IPS DF 19.7 (cell line): ENCODE results near the gene BBS12.

Experiments used
- DNase-seq: peaks from one replicate; pipeline ENCODE4 v3.0.0-alpha.2; 2013; ENCODE audit warnings: low read depth, low spot score

BBS12 gene

DNA sequence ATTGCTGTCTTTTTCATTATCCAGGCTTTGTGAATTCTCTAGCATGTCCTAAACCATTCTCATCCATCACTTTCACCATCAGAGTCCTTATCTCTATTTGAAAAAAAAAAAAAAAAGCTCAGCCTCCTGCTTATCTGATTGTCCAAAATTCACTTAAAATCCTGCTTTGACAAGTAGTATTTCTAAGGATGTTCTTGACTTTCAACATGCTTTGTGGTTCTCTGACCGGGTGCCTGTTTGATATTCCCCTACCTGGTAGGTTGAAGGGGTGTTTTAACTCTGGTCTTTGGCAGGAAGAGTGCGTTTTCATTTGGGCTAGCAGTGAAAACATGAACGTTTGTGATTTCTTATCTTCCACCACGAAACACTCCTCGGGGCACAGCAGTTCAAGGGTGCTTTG is 17.3 kb upstream of the BBS12 start:
- no peak for DNase-seq

DNA sequence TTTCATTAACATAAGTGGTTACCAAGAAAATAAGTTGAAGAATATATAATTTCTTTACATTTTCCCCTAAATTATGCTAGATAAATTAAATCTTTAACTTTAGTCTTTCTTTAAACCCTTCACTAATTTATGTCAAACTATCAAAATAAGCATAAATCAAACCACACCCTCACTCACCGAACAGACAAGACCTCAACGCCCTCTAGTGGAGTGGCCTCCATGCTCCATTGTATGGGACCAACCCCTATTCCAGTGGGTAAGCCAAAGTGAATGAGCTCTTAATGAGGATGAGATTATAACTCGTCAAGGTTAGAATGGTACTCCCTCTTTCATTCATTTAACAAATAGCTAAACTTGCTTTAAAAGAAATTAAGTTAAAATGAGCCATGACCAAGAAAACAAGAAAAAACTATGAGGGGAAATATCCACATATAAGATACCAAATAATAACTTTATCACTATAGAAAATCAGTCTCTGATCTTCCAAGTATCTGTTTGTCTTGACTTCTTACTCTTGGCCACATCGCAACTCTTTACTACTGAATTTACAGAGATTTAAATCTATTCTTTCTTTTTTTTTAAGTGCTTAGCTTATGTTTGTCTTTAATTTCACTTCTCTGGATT is 15.6 kb upstream of the BBS12 start:
- DNase-seq = no peak

DNA sequence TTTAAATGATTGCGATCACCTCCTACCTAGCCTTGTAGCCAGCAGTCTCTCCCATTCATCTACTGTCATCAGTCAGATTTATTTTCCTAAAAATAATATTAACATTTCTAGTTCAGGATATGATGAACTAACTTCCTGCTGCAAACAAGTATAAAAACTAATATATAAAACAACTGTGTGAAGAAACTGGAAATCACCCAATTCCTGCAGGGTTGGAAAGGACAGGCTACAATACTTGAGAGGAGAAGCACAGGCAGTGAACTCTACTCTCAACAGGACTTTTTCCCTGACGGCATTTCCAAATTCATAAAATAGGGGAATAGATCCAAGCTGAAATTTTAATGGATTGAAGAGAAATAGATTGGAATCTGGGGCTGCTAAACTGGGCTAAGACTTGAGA is 14.2 kb upstream of the BBS12 start:
- DNase-seq = no peak

DNA sequence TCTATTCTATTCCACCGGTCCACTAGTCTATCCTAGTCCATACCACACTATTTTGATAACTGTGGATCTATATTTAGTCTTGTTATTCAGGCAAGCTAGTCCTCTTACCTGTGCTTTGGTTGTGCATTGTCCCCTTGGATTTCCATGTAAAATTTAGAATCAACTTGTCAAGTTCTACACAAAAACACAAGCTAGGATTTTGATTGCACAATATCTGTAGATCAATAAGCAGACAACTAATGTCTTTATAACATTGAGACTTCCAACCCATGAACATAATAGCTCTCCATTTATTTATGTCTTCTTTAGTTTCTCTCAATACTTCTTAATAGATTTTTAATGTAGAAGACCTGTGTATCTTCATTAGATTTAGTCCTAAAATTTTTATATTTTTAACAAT is 10.2 kb upstream of the BBS12 start:
- no peak for DNase-seq

DNA sequence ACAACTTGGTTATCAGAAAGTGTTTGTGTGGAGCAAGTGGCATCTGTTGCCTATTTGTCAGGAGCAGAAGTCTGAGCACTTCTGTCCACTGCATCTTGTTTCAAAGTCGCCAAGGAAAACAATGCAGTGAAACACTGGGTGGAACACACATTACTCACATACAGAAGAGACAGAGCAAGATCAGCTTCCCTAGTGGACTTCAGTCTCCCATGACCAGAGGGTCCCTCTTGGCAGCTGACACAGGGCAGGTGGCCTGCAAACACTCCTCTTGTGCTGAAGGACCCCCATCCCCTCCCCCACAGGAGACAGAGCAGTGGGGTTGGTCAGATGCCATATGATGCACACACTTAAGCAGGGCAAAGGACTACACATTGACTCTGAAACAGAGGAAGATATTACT is 3.6 kb upstream of the BBS12 start:
- DNase-seq = no peak

DNA sequence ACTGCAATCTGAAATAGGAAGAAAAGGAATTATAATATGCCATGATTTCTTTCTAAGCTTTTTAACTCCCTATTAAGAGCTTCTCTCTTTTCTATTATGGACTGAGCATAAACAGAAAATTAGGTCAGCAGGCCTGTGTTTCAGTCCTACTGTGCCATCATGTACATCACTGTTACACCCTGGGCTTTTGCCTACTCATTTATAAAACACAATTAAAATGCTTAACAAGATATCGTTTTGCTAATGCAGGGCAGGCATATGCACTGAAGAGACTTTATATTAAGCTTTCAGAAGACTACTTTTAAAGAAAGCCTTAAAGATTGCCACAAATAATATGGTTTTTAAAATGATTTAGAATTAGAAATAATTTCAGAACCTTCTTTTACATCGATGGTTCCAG is 828 bp upstream of the BBS12 start:
- no peak for DNase-seq

DNA sequence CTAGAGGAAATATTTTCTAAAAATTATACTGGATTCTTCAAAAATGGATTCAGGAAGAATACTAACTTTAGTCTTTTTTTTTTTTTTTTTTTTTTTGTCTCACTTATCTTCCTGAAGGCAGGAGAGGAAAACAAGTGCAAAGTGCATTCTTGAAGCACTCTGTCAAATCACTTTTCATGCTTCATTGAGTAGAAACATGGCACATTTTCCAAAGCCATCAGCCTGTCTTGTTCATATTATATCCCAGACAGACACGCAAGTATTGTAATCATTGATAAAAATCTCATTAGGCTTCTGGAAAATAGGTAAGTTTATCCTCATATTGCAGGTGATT is 1.2 kb downstream of the BBS12 start:
- no peak for DNase-seq

DNA sequence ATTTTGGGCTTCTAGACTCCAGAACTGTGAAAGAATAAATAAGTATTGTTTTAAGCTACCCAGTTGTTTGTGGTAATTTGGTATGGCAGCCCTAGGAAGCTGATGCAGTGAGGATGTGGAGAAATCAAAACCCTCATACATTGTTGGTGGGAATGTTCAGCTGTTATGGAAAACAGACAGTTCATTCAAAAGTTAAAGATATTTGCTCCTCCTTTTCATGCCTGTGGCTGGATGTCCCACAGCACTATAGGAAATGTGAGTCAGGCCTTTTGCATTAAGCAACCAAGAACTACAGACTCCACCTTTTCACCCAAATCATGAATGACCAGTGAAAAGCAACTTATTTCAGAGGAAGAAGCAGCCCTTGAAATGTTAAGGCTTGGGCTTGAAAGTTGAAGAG is 6.7 kb downstream of the BBS12 start:
- DNase-seq = no peak

DNA sequence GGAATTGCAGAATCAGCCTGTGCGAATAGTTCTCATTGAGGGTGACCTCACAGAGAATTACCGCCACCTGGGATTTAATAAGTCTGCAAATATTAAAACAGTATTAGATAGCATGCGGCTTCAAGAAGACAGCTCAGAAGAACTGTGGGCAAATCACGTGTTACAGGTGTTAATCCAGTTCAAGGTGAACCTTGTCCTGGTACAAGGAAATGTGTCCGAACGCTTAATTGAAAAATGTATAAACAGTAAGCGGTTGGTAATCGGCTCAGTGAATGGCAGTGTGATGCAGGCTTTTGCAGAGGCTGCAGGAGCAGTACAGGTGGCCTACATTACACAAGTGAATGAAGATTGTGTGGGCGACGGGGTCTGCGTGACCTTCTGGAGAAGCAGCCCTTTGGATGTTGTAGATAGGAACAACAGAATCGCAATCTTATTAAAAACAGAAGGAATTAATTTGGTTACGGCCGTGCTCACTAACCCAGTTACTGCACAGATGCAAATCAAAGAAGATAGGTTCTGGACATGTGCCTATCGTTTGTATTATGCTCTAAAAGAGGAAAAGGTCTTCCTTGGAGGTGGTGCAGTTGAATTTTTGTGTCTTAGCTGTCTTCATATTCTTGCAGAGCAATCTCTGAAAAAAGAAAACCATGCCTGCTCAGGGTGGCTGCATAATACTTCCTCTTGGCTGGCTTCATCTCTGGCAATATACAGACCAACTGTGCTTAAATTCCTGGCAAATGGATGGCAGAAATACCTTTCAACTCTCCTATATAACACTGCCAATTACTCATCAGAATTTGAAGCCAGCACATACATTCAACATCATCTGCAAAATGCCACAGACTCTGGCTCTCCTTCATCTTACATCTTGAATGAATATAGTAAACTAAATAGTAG is 10.7 kb downstream of the BBS12 start:
- DNase-seq = no peak

DNA sequence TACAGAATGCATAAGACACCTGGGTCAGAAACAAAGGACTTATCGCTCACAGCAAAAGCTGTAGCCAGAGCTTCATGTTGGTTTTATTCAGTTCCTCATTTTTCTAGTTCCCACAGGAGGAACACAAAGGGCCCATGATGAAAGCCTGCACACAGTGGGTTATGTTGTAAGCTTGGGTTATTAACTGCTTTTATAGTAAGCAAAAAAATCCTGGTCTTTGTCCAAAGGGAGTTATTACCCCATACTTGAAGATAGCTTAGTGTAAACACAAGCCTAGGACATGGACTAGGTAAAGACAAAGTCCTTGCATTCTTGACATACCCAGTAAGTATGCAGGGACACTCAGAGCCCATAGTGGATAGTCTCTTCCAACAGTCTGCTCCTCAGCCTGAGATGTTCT is 11.7 kb downstream of the BBS12 start:
- DNase-seq = no peak

DNA sequence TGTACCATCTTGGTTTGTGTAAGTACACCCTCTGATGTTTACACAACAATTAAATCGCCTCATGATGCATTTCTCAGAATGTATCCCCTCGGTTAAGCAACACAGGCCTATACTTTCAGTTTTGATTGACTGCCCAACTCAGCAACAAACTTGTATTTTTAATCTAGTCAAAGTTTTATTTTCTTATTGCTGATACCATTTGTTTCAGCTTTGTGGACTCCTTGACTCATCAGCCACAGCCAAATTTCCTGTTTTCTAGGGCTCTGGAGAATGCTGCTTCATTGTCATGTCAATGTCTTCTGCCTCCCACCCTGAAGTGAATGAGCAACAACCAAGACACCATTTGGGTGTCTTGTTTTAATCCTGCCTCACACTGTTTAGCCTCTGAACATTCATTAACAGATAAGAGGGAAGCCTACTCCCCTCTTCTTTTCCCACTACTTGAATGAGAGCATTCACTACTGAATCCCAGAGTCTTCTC is 14.0 kb downstream of the BBS12 start:
- no peak for DNase-seq

DNA sequence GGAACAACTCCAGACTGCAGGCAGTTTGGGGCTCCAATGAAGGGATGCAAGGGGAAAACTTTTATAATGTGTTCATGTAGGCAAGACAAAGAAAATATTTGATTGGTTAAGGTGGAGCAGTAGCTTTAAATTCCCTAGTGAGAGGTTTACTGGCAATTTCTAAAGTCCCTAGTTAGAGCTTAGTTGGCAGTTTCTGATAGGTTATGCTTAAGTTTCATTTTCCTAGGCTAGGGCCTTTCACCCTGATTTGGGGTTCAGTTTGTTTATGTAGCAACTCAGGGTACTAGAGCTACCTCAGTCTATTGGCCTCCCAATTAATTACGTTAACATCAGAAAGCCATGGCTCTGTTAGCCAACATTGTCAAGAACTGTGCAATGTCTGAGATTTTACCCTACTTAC is 14.6 kb downstream of the BBS12 start:
- no peak for DNase-seq

DNA sequence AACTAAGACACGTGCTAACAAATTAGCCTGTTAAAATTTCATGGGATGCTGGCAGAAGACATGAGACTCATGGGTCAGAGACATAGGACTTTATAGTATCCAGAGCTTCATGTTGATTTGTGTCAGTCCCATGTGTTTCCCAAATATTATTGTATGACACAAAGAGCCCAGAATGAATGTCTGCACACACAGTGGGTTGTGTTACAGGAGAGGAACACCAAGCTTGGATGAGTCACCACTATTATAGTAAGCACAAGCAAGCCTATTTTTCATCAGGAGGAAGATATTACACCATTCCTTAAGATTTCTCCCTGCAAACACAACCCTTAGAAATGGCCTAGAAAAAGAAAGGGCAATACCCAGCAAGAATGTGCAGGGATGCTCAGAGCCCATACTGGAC is 15.4 kb downstream of the BBS12 start:
- DNase-seq = no peak

DNA sequence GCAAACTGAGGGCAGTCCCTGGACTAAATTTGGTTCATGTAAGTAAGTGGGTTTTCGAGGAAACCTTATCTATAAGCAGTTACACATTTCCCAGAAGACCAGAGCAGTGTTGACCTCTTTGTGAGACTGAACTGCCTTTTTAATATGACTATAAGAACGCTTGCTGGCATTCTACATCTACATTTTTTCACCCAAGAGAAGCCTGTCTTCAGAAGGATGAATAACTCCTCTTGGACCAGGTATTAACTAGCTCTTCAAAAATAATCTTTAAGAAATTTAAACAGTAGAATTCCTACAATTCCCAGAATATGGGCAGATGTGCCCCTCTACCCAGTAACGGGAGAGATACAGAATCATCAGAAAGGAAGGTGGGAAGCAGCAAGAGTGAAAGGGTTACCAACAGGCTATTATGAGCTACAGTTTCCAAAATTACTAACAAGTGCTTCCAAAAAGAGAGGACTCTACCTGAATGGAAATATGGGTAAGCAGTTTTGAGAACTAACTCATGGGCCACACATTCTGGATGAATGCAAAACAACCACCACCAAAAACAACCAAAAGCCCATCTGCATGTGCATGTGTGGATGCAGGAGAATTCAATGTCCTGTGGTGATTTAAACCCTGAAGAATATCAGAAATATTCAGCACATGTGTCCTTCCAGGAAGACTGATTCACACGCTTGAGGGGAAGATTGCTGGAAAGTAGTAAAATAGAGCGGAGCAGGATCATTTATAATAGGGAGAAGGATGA is 17.4 kb downstream of the BBS12 start:
- DNase-seq = no peak

DNA sequence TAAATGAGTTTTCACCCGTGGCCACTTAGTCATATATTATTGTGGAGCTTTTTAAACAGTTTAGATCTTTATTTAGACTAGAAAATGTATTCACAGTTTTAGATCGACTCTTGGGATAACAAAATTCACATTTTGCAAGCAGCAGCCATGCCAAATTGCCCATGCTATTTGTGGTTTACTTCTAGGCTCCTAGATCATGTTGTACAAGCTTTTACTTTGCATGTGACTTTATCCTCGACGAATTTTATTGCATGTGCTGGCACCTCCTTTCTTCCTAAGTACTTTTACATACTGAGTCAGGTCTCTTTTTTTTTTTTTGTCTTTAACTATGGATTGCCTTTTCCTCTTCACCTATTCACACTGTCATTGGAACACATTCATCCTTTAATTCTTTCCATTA is 23.2 kb downstream of the BBS12 start:
- no peak for DNase-seq

DNA sequence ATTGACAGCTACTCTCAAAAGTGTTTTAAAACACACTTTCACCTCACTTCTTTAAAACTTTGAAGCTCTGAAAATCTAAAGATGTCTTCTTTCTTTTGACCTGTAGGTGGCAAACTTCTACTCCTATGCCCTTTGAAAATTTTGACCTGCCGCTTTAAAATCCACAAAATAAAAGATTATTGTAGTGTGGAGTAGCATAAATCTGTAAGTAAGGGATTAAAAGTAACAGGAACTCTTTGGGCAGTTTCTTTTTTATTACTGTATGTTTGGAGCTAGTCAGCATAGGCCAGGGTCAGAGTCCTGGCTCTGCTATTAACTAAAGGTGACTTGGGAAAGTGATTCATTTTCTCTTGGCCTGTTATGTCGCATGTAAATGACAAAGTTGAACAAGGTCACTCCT is 25.5 kb downstream of the BBS12 start:
- DNase-seq = no peak

DNA sequence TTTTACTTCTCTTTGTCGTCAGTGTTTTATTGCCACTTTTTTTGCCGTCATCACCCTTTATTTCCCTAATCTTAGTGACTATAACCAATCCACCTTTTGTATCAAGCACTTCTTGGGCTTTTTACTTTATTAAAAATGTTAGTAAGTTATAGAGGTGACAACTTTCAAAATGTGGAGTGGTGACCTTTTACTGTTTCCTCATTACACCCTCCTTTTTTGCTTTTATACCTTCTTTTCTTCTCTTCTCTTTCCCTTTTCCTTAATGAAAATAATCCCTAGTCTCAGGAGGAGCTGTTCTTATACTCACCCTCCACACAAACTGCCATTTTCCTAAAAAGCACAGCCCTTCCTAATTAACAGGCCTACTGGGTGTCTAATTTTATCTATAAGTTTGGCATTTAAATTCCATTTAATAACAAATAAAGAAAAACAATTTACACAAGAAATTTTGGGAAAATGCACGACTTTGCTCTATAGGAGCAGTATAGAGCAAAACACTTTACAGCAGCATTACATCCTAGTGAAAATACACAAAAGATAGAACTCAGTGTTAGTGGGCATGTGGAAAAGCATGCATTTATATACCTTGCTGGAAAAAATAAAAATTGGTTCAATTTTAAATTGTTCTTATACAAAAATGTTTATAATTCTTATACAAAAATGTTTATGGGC is 27.3 kb downstream of the BBS12 start:
- no peak for DNase-seq

DNA sequence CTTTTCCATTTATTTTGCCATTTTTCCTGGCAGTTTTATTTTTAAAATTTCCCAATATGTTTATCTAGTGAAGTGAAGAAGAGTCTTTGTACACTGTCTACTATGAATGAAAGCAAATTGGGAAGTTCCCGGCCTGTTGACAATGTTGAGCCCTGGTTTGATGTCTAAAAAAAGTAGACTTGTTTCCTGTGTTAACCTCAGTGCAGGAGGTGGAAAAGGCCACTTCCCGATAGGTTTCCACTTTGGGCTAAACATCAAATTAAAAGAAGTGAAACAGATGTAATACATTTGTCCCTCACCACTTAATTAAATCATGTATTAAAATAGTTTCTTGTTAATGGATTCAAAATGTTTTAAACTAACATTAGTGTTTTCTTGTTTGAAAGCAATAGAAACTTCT is 30.0 kb downstream of the BBS12 start:
- DNase-seq = no peak

DNA sequence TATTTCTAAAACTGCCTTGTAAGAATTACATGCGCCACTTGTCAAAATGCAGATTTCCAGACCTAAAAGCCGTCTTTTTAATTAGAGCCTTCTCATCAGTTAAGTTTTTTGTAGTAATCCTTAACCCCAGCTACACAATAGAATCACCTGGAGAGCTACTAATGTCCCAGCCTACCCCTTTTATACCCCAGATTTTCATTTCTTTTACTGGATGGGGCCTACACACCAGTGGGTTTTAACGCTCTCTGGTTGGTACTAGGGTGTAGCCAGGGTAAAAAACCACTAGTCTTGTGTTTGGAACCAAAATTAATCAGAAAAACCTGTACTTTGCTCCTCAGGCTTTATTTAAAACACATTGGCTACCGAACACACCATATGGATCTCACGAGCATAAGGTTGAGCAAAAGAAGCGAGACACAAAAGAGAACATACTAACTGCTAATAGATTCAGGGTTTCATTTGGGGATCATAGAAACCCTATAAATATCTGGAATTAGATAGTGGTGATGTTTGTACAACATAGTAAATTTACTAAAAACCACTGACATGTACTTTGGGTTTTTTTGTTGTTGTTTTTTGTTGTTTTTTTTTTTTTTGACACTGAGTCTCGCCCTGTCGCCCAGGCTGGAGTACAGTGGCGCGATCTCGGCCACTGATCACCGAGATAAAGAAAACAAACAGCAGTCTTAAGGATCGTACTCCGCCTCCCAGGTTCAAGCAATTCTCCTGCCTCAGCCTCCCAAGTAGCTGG is 30.6 kb downstream of the BBS12 start:
- no peak for DNase-seq

DNA sequence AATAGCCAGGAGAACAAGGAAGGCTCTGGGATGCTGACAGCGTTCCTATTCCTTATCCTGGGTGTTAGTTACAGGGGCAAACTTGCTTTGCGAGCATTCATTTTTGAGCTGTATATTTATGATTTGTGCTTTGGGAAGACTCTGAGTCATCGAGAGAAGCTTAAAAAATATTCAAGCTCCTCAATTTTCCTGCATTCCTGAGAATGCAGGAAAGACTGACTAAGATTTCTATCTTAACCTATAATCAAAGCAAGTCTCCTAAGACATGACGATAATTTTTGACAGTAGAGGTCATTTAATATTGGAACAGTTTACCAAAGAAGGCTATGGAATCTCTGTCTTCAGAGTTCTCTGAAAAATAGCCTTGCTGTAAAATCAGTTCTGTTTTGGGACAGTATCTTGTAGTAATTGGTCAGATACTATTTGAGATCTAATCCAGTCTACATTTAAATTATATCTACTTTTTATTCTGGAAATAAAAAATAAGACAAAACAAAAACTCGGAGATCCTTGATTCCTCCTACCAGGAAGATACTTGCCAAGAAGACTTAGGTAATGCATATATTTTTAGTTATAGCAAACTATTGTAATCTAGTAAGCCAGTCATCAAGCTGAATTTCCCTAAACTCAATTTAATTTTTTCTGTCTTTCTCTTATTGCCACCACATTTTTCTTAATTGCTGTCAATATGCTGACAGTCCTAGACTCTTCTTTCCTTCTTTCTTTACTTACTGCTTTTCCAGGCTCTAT is 31.7 kb downstream of the BBS12 start:
- DNase-seq = no peak

DNA sequence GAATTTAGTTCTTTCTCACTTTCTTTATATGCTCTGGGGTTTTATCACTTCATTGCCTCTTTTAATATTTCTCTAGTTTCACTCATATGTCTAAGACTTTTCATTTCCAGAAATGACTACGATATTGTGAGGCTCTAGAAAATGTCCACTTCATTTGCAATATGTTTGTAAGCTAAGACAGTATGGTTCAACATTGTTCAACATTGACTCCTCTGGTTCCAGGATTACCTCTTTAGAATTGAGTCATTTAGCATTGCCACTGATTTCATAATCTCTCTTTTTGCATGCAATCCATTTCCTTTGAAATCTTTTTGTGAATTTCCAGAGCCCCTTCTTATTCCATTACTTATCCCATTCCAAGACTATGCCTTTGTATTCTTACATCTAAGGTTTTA is 32.3 kb downstream of the BBS12 start:
- no peak for DNase-seq
